Stimulated activated CD8-positive, alpha-beta memory T cell treated with anti-CD3 and anti-CD28 coated beads, Interleukin-4, amount 100 ng/mL, for 1 hour (primary cell): ENCODE data around the gene LIMK2.
A peak's percentile ranks its signal among the peaks of the same experiment; 100 is the strongest.
"Not testable (repeated sequence)": the region's sequence is repeated elsewhere in the genome, so short reads cannot be mapped to it uniquely, and the experiment has no call there.

ENCODE experiments used
- DNase-seq, 2 donors: peaks; one replicate each; pipeline ENCODE4 v3.0.0-alpha.2; 2020; ENCODE audit warnings: low read depth in 2 of 2, low spot score in 1 of 2

The LIMK2 gene

DNA sequence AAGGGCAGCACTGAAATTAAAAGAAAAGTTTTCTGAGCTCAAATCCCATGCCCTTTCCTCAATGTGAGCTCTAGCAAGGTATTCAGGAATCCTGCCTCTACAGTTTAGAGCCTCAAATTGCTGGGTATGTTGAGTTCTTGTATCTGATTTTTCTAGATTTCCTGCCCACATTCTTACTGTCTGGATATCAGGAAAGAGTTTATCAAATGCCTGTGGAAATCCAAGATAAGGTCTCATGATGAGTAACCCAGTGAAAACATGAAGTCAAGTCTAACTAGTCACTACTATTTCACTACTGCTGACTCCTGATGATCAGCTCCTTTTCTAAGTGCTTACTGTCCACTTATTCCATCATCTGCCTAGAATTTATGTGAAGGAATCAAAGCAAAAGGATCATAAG is 29.8 kb downstream of the LIMK2 start:
- no peak for DNase-seq

DNA sequence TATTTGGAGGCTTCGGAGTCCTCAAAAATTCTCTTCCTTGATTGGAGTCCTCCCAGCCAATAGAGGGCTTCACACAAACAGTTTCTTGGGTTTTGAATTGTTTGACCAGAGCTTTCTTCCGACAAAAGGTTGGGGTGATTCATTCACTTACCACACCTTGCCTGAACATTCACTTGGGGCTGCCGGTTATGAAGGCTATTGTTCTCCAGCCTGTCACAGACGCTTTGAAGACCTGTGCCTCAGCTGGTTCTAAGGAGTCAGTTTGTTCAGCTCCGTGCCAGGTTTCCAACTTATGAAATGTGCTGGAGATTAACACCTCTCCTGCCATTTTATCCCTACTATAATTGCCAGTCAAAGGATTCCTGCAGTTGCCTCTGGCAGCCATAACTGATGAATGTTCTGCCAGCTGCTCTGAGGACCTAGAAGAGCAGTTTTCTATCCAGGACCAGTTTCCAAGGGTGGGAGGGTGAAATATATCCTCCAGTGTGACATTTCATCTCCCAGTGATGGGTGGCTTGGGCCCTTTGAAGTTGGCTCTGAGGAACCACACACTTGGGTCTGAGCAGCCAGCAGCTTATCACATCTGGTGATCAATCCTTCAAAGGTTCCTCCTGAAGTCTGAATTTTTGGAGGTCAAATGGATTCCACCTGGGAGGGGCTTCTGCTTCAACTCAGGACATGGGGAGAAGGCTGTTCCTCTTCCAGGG is 31.4 kb downstream of the LIMK2 start:
- no peak for DNase-seq

DNA sequence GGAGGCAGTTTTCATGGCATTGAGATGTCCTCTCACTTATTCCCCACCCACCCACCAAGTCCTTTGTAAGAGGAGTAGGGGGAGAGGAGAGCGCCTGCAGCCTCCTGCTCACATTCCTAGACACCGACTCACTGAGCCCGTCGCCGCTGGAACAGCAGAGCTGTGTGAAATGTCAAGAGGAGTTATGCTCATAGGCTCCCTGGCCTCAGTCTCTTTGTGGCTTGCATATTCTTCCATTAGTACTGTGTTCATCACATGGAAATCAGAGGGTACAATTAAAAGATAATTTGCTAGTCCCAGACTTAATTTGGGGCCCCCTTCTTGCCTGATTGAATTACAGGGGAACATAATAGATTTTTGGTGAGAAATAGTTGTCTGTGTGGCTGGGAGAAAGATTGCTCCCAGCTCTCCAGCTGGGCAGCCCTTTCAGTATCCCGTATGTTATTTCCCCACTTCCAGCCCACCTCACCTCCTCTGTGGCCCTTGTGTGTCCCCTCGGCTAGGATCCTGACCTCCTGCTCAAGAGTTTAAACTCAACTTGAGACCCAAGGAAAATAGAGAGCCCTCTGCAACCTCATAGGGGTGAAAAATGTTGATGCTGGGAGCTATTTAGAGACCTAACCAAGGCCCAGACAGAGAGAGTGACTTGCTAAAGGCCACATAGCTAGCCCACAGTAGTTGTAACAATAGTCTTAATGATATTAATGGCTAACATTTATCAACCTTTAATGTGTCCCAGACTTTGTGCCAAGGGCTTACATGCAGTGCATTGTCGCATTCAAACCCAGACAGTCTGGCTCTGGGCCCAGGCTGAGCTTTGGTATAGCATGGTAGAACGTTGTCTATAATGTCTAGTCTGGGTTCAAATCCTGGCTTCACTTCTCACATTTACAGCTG is 32.2 kb downstream of the LIMK2 start:
- no peak for DNase-seq

DNA sequence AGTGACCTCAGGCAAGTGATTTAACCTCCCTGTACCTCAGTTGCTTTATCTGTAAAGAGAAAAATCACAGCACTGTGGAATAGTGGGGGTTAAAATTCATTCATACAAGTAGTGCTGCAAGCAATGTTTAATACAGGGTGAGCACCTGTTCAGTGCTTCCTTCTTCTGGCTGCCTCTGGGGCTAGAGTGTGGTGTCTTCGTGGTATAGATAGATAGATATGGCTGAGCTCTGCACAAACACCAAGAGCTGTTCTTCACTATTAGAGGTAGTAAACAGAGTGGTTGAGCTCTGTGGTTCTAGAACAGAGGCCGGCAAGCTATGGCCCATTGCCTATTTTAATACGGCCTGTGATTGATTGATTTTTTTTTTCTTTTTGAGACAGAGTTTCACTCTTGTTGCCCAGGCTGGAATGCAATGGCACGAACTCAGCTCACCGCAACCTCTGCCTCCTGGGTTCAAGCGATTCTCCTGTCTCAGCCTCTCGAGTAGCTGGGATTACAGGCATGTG is 32.9 kb downstream of the LIMK2 start:
- DNase-seq = no peak

DNA sequence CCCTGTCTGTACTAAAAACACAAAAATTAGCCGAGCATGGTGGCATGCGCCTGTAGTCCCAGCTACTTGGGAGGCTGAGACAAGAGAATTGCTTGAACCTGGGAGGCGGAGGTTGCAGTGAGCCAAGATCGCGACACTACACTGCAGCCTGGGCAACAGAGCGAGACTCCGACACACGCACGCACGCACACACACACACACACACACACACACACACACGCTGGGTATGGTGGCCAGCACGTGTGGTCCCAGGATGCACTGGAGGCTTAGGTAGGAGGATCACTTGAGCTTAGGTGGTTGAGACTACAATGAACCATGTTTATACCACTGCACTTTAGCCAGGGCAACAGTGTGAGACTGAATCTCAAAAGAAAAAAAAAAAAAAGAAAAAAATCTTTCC is 33.9 kb downstream of the LIMK2 start:
- not testable (repeated sequence) for DNase-seq

DNA sequence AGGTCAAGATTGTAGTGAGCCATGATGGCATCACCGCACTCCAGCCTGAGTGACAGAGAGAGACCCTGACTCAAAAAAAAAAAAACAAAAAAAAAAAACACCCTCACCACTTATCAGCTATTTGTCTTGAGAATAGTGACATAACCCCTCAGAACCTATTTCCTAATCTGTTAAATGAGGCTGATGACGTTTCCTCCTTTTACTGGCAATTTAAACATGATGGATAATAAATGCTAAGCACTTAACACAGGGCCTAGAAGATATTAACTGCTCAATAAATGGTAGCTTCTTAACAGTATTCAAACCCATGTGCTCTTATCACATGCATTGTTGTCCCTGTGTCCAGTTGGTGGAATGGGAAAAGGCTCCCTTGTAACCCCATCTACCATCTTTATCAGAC is 34.6 kb downstream of the LIMK2 start:
- no peak for DNase-seq

DNA sequence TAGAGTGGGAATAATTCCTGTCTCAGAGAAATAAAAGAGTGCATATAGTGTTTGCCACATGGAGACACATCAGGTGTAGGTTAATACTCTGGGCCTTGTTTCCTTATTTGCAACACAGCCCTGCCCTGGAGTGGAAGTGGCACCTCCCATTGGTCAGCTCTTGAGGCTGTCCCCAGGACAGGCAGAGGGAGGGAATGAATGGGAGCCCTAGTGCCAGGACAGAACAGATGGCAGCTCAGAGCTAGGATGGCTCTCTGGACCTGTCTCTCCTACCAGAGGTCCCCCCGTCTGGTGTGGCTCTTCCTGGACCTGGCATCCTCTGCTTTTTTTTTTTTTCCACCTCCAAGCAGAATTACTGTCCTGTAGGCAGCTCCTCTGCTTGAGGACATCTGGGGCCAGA is 35.6 kb downstream of the LIMK2 start:
- DNase-seq = no peak

DNA sequence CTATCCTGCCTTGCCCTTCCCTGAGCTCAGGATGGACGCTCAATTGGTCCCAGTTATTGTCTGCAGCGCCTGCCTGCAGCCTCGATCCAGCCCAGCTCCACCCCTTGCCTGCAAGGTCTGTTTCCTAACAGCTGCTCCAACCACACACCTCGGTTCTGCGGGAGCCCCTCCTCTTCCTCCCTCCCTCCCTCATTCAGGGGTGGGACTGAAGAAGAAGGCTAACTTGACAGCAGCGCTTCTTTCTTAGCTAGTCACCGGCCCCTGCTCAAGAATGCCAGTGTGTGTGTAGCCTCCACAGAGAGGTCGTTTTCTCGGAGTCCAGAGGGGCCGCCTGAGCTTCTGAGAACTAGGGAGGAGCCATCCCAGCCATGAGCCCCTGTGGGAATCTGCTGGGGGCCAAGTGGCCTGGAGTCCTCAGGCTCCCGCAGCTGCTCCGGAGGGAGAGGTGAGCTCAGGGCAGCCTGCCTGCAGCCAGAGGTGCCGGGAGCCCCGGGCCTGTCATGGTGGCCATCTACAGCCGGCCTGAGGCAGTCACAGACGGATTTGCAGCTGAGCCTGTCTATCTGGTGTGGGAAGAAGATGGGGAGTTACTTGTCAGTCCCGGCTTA is 36.1 kb downstream of the LIMK2 start:
- peak; percentile 9 to 39 for DNase-seq

DNA sequence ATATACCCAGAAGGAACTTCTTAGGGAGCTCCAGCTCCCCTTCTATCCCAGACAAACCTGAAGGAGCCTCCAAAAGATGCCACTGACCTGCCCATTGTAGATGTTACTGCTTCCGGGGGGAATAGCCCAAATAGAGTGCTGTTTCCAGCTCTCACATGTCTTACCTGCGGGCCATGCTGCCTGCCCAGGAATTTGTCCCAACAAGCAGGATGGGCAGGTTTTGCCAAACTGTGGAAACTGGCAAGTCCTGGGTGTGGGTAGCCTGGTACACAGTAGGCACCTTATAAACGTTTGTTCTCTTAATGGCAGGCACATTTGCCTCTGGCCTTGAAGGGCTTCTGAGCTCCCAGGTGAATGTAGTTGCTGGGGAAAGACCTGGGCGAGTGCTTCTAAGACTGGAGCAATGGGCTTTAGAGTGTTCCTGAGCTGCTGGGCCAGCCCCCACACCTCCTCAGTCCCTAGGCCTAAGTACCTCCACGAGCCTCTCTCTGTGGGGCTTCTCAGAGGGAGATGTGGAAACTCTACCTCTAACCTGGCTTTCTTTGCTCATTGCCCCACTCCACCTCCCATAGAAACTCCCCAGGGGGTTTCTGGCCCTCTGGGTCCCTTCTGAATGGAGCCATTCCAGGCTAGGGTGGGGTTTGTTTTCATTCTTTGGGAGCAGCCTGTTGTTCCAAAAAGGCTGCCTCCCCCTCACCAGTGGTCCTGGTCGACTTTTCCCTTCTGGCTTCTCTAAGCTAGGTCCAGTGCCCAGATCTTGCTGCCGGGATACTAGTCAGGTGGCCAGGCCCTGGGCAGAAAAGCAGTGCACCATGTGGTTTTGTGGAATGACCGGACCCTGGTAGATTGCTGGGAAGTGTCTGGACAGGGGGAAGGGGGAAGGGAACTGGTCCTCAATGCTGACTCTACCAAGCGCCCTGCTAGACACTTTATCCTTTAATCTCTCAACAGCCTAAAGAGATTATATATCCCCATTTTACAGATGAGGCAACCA is 37.2 kb downstream of the LIMK2 start:
- DNase-seq = no peak

DNA sequence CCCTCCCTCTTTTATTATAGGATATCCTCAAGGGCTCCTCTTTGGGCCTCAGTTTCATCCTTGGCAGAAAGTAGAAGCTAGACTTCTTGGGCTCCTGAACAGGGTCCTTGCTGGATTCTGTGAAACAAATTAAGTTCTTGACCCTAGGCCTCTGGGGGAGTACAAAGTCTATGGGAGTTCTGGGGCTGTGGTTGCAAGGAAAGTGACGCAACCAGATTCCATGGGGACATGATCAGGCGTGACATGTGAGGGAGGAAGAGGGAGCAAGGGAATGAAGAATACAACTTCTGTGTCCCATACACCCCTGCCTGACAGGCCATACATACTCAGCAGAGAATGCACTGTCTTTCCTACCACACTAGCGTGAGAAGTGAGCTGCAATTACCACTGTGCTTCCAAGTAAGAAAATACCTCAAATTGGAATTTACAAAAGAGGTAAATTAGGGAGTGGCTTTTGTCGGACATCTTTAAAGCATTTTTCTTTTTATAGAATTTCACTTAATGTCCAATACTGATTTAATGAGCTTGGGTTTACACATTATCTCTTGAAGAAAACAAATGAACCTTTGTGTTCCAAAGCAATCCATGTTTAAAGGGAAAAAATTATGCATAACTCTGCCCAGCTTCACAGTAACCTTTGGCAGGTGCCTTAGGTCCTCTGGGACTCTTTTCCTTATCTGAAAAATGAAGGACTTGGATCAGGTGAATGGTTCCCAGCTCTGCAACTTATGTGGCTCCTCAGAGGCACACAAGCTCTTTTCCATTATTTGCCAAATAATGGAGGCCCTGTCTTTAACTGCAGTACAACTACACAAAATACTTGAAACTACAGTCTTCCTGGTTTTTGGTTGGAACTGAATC is 38.9 kb downstream of the LIMK2 start:
- no peak for DNase-seq

DNA sequence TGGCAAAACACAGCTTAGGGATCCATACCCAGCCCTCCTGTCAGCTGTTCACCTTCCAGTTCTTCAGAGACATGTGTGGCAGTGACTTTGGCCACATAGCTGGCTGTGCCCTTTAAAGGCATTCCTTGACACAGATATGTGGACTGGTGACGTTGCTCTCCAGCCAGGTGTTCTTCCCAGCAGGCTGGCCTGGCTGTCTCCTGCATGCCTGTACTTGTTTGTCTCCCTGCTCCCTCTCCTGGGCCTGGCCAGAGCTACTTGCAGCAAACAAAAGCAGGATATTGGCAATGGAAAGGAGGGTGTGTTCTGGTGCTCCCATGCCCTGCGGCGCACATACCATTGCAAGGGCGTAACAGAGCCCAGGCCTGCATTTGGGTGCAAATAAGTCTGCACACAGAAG is 41.9 kb downstream of the LIMK2 start:
- DNase-seq = no peak

DNA sequence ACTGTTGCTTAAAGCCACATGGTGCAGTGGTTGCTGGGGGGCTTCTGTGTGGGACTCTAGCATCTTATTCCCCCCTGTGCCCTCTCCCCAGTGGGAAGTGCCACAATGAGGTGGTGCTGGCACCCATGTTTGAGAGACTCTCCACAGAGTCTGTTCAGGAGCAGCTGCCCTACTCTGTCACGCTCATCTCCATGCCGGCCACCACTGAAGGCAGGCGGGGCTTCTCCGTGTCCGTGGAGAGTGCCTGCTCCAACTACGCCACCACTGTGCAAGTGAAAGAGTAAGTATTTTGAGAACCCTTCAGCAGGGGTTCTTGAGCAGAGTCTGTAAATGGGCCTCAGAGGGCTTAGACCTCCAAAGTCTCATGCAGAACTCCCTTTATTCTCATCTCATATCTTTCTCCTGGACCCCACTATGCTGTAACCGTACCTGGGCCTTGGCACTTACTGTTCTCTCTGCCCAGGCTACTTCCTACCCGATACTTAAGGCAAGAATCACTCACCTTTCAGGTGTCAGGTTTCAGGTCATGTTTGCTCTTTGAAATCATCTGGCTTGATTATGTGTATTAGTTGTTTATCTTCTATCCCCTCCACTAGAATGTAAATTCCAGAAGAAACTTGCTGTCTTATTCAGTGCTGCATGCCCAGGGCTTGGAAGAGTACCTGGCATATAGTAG is 47.8 kb downstream of the LIMK2 start:
- DNase-seq = no peak

DNA sequence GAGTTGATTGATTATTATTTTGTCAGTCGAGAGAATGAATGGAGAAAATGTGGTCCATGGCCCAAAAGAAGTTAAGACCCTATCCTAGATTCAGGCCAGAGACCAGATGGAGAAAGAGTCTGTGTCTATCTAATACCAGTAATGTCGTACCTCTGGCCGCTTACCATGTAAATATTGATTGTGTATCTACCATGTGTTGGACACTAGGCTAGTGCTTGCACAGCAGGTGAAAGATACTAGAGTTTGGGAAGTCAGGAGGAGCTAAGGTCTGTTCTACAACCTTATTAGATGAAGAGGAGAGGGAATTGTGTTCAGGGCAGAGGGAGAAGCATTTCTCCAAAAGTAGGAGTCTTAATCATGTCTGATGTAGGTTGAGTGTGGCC is 48.4 kb downstream of the LIMK2 start:
- DNase-seq = no peak

DNA sequence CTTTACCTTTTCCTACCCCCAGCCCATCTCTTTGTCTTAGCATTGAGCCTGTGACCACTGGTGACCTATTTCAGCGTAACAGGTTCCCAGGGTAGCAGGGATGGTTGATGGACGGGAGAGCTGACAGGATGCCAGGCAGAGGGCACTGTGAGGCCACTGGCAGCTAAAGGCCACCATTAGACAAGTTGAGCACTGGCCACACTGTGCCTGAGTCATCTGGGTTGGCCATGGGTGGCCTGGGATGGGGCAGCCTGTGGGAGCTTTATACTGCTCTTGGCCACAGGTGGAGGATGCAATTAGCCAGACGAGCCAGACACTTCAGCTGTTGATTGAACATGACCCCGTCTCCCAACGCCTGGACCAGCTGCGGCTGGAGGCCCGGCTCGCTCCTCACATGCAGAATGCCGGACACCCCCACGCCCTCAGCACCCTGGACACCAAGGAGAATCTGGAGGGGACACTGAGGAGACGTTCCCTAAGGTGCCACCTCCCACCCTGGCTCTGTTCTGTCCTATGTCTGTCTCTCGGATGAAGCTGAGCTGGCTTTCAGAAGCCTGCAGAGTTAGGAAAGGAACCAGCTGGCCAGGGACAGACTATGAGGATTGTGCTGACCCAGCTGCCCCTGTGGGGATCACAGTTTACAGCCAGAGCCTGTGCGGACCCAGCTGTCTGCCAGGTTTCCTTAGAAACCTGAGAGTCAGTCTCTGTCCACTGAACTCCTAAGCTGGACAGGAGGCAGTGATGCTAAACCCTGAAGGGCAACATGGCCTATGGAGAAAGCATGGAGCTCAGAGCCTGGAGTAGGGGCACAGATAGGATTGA is 50.4 kb downstream of the LIMK2 start:
- DNase-seq = no peak

DNA sequence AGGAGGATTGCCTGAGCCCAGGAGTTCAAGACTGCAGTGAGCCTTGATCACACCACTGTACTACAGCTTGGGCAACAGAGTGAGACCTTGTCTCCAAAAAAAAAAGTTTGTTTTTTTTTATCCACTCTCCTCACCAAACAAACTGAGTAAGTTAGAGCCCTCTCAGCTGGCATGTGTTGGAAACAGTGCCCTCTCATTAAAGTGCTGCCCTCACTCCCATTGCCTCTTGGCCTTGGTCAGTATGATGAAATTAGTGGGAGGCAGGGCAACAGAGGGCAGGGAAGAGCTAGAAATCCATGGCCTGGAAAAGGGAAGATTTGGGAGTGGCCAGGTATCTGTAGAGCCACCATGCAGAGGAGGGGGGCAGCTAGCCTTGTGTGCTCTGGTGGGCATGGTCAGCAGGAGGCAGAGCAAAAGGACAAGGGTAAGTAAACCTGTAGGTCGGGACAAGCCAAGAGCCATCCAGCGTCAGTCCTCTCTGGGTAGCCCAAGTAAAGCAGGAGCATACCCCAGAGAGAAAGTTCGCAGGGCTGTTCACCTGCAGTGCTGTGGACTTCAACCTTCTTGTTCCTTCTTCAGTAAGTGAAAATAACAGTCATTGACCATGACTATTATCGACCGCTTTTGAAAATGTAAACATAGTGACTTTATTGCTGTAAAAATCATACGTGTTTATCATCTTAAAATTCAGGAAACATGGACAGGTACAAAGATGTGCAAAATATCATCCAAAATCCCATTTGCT is 52.0 kb downstream of the LIMK2 start:
- no peak for DNase-seq

DNA sequence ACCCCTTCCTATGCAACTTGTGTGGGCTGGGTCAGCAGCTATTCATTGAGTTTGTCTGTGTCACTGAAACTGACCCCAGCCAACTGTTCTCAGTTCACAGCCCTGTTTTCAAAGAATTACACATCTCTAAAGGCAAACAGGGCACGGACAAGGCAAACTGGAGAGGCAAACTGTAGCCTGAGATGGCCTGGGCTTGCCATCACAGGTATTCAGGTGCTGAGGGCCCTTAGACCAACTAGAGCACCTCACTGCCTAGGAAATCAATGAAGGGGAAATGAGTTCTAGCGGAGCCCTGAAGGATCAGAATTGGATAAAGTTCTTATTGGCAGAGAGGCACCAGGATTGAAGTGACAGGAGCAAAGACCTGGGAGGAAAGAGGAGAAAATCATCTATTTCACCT is 56.2 kb downstream of the LIMK2 start:
- DNase-seq = no peak

DNA sequence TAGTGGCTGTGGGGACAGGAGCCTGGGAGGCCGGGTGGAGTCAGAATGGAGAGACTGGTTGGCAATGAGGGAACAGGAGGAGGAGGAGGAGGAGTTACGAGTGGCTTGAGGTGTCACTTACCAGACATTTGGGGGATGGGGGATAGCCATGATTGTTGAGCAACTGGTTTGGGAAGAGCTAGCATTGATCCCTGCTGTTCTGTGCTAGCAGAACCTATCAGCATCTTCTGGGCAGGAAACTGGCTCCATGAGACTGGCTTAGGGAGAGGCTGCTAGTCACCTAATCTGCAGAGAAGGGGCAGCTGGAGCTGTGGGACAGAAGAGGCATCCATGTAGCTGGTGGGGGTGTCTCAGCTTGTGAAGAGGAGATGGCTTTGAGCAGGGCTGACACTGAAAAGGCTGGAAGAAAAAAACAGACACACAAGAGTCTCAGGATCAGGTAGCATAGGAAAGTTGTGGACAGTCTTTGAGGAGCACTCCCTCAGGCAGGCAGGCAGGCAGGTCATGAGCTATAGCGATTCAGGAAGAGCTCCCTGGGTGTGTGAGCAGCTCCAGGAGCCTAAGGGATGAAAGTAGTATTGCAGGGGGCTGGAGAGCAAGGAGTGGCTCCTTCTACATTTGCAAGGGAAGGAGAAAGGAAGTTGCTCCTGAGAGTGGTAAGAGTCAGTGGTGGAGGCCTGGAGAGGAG is 57.9 kb downstream of the LIMK2 start:
- no peak for DNase-seq
